AG09309 (cell line): ENCODE results near the gene DCAF4.

Experiments
- DNase-seq: peaks from one replicate; pipeline ENCODE4 v3.0.0-alpha.2; 2010; ENCODE audit warnings: low read depth
- H3K4me3 ChIP-seq: 2 replicates; pipeline ENCODE4 v1.5.1; 2011; ENCODE audit warnings: mild to moderate bottlenecking, low read depth, low read length, moderate library complexity; ENCODE audit not compliant: control insufficient read depth
- TF ChIP-seq, protein P1 (sequence below): IDR thresholded peaks from 2 replicates; pipeline ENCODE4 v1.5.1; 2011; ENCODE audit warnings: mild to moderate bottlenecking, low read depth, low read length, inconsistent platforms; ENCODE audit not compliant: insufficient read depth, control insufficient read depth; ENCODE audit errors: missing control alignments

Gene DCAF4

DNA sequence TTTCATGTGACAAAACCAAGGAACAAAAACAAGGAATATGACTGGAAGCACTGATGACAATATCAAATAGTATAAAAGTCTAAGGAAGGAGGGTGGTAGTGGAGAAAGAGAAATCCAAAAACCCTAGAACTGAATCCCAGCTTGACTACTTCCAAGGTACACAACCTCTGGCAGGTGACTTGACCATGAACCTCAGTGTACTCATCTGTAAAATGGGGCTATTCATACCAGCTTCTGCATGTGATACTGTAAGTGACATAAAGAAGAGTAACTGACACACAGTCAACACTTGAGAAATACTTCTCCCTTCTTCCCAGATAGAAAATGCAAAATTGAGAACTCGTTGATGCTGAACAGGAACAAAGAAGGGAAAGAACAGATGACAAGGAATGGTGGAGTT lies 22.0 kb upstream of the DCAF4 start:
- no peak for DNase-seq
- TF ChIP-seq, protein P1, sequence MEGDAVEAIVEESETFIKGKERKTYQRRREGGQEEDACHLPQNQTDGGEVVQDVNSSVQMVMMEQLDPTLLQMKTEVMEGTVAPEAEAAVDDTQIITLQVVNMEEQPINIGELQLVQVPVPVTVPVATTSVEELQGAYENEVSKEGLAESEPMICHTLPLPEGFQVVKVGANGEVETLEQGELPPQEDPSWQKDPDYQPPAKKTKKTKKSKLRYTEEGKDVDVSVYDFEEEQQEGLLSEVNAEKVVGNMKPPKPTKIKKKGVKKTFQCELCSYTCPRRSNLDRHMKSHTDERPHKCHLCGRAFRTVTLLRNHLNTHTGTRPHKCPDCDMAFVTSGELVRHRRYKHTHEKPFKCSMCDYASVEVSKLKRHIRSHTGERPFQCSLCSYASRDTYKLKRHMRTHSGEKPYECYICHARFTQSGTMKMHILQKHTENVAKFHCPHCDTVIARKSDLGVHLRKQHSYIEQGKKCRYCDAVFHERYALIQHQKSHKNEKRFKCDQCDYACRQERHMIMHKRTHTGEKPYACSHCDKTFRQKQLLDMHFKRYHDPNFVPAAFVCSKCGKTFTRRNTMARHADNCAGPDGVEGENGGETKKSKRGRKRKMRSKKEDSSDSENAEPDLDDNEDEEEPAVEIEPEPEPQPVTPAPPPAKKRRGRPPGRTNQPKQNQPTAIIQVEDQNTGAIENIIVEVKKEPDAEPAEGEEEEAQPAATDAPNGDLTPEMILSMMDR, result no peak
- H3K4me3 ChIP-seq, result no peak overlapping the region

DNA sequence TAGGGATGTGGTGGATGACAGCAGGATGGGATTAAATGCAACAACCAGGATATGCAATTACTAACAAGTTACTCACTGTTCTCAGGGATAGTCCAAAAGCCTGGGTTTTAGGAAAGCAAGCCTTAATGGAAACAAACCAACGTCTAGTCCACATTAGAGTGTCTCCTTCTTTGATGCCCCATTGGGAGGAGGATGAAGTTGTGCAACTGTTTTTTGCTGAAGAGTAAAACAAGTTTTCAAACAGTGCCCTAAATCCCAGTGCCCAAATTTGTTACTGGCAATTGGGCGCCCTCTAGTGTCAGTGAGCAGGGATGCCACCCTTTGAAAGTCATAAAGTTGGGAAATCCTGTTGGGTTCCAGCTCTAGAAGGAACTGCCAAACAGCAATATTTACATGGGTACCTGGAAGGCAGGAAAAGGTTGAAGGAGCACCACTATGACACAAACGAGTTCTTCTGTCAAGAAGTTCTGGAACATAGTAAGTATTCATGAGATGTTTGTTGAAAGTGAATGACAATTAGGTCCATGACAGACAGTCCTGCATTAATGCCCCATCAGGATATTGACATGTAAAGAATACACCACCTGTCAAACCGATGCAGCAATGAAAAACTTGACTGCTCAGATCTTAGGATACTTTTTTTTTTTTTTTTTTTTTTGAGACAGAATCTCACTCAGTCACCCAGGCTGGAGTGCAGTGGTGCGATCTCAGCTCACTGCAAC lies 21.3 kb upstream of the DCAF4 start:
- peak; percentile 68 for DNase-seq
- TF ChIP-seq, protein P1, result peak; percentile 87
- H3K4me3 ChIP-seq, result no peak overlapping the region

DNA sequence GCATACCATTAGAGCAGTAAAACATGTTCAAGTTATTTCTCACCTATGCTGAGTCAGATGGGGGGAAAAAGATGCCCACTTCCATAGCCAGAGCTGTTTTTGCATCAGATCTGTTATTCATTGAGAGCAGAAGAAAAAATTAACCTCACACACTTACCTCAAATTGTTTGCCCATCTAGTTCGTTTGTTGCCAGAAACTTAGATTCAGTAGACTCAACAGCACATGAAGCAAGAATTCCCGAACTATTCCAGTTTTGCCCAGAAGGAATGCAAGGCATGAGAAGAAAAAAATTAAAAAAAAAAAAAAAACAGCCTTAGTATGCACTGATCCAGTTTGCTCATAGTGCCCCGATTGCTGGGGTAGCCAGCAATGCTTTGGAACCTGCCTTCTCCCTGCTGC lies 19.9 kb upstream of the DCAF4 start:
- DNase-seq, result peak; percentile 84

DNA sequence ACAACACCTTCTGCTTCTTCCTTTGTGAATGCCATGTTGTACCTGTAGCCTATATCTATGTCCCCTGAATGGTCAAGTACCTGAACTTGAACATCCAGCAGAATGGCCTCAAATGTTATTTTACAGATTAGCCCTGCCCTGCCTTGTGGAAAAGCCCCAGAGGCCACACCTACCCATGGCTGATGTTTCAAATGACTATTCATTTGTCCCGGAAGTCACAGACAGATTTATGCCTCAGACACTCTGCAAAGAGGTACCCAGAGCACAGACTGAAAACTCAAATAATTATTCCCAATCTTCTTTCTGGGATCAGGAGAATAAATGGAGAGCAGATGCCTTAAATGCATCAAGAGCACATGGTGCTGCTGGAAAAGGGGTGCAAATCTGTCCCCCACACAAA lies 19.4 kb upstream of the DCAF4 start:
- no peak overlapping the region for H3K4me3 ChIP-seq
- TF ChIP-seq, protein P1, result no peak
- no peak for DNase-seq

More for the DNA sequence above, 19.9 kb upstream of the DCAF4 start:
- H3K4me3 ChIP-seq, result no peak overlapping the region
- TF ChIP-seq, protein P1, result no peak

DNA sequence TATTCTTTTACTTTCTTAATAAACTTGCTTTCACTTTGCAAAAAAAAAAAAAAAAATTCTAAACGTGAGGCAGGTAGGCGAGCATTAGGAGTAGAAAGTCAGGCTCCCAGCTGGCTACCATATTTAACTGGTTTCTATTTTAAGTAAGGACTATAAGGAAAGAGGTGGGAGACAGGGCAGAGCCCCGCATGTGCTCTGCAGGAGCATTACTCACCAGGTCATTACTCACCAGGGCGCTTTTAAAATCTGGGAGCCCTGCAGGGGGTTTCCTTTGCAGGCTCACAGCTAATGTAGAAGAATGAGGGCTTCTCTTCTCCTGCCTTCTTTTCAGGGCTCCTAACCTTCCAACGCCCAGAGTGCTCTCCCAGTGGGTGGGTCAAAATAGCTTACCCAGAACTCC lies 18.4 kb upstream of the DCAF4 start:
- H3K4me3 ChIP-seq, result no peak overlapping the region
- TF ChIP-seq, protein P1, result no peak
- no peak for DNase-seq

DNA sequence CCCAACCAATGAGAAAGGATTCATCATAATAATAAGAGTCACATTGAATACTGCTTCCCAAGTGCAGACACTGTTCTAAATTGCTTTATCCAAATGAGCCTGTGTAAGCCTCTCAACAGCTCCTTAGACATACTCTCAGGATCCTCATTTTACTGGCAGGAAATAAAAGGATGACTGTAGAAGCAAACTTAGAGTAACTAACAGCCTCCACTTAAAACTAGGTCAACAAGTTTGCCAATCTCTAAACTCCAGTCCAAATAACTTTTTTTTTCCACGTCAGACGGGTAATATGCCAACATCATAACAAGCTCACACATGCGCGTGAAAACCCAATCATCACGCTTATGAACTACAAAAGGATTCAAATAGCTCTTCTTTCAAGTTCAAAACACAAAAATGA lies 17.1 kb upstream of the DCAF4 start:
- TF ChIP-seq, protein P1, result no peak
- DNase-seq, result peak; percentile 55
- no peak overlapping the region for H3K4me3 ChIP-seq
